Measurements from ENCODE around the gene ST8SIA1. TPM values are rescaled to one million over a fixed set of nuclear protein-coding genes. Genes with fewer than 3 reads are reported as not detected.

The ST8SIA1 gene
- total RNA-seq, 1 experiment from 2014 or later = not detected

GRCh38 chr12:22304341-22304740 lies 30.2 kb downstream of the ST8SIA1 start:
- CTCF ChIA-PET = no interaction called here

More at GRCh38 chr12:22304341-22304740, 30.2 kb downstream of the ST8SIA1 start:
- H3K9me2 ChIP-seq (ENCODE audit: insufficient read depth) = no peaks in the 10 kb centered on the region
- no peaks in the 10 kb centered on the region for H3K36me3 ChIP-seq (ENCODE audit: control insufficient read depth in 1 of 2, insufficient read depth in 2 of 2, low read length in 2 of 2)
- H3K9me3 ChIP-seq (ENCODE audit: control insufficient read depth in 1 of 2, insufficient read depth in 1 of 2, low read depth in 1 of 2, low read length in 2 of 2) = peaks cover 0 to 6% of the 10 kb centered on the region in 2 experiments; a peak in 1 of 4 replicates
- ATAC-seq (no peak), DNase-seq (ENCODE audit: low read depth, low spot score) (no peak)
- no peak overlapping the region for H3K4me3 ChIP-seq (replicated peaks in 1 of 2; ENCODE audit: low read depth in 1 of 2, low read length in 2 of 2)
- no peaks in the 10 kb centered on the region for H3K79me2 ChIP-seq (ENCODE audit: insufficient read depth, low read length)
- ChIA-PET RAD21 (ENCODE audit: low non-redundant PET in 1 of 2, low total read pairs in 2 of 2, uncharacterized antibody in 2 of 2, unreplicated experiment in 2 of 2) (no interaction called here), POLR2A (no interaction called here)
- no peak overlapping the region for H2AFZ ChIP-seq (ENCODE audit: low read depth, low read length, poor library complexity, severe bottlenecking)
- H3K9ac ChIP-seq (ENCODE audit: low read length) = no peak overlapping the region
- H4K20me1 ChIP-seq (ENCODE audit: insufficient read depth) = no peaks in the 10 kb centered on the region
- no peak overlapping the region for H3K27ac ChIP-seq (ENCODE audit: low read depth, low read length)
- no TSS peak for BruUV-seq (replicated peaks)
- H3K27me3 ChIP-seq (ENCODE audit: insufficient read depth, low read length) = no peaks in the 10 kb centered on the region; the same call in 1 of the 2 replicates
- intact Hi-C loops (cut with micrococcal nuclease) = no loop called here
- no peak for TF ChIP-seq POLR2A (IDR thresholded peaks at IDR 0.05; ENCODE audit: borderline replicate concordance, extremely low read depth, insufficient read depth, insufficient read length)
- TF ChIP-seq REST (IDR thresholded peaks at IDR 0.05; ENCODE audit: low read depth) = no peak
- TF ChIP-seq SP1 (IDR thresholded peaks at IDR 0.05; ENCODE audit: low read depth) = no peak
- TF ChIP-seq RAD21 (IDR thresholded peaks at IDR 0.05; ENCODE audit: low read depth) = no peak
- no peak for TF ChIP-seq JUND (IDR thresholded peaks at IDR 0.05)
- TF ChIP-seq SIN3A (IDR thresholded peaks at IDR 0.05; ENCODE audit: low read depth) = no peak
- TF ChIP-seq POLR2AphosphoS5 (IDR thresholded peaks at IDR 0.05; ENCODE audit: low read depth, low read length) = no peak
- TF ChIP-seq ZFX (IDR thresholded peaks at IDR 0.05) = no peak
- TF ChIP-seq ZBTB33 (IDR thresholded peaks at IDR 0.05; ENCODE audit: extremely low read depth, insufficient replicate concordance, low read length) = no peak
- no peak for TF ChIP-seq ZNF274 (IDR thresholded peaks at IDR 0.05; ENCODE audit: low read depth, low read length)
- TF ChIP-seq CEBPB (IDR thresholded peaks at IDR 0.05; ENCODE audit: low read depth) = no peak
- TF ChIP-seq EZH2phosphoT487 (IDR thresholded peaks at IDR 0.05; ENCODE audit: borderline replicate concordance) = no peak
- TF ChIP-seq YY1 (IDR thresholded peaks at IDR 0.05; ENCODE audit: extremely low read depth, insufficient replicate concordance, low read depth, low read length) = no peak
- TF ChIP-seq CTCF (IDR thresholded peaks at IDR 0.05 in 2 of 3, conservative IDR thresholded peaks at IDR 0.05 in 1 of 3; ENCODE audit: borderline replicate concordance in 1 of 3, insufficient read depth in 1 of 3, low read depth in 2 of 3, low read length in 2 of 3) = no peak
- no peak for TF ChIP-seq TCF7L2 (IDR thresholded peaks at IDR 0.05; ENCODE audit: borderline replicate concordance, extremely low read depth, insufficient read depth, insufficient read length)
- no peak for TF ChIP-seq FOSL1 (IDR thresholded peaks at IDR 0.05; ENCODE audit: low read depth)
- no peak for TF ChIP-seq EGR1 (IDR thresholded peaks at IDR 0.05; ENCODE audit: low read depth)
- TF ChIP-seq ELF1 (IDR thresholded peaks at IDR 0.05; ENCODE audit: borderline replicate concordance, low read depth) = no peak
- no peak for TF ChIP-seq MAX (IDR thresholded peaks at IDR 0.05)
- no peaks in the 10 kb centered on the region for H3K4me1 ChIP-seq (ENCODE audit: control insufficient read depth in 1 of 2, insufficient read depth in 2 of 2, low read length in 2 of 2)
- H3K4me2 ChIP-seq (ENCODE audit: low read length) = no peak overlapping the region
